Measurements from ENCODE around the gene MGAT3. TPM values are rescaled to one million over a fixed set of nuclear protein-coding genes. Genes with fewer than 3 reads are reported as not detected.

The MGAT3 gene
- total and polyA plus RNA-seq, 12 donors: 0.42 to 6.9 (median 1.7) TPM

- TF ChIP-seq CTCF (IDR thresholded peaks at IDR 0.05) (no peak), POLR2A (IDR thresholded peaks at IDR 0.05) (no peak)
- Histone ChIP-seq H3K27me3 (no peaks in the 10 kb centered on the region), H3K4me3 (no peak overlapping the region), H3K36me3 (replicated peaks in 1 of 2) (no peaks in the 10 kb centered on the region), H3K4me1 (replicated peaks in 1 of 2) (peaks cover 0 to 5% of the 10 kb centered on the region in 2 donors), H3K9me3 (replicated peaks in 1 of 3) (no peaks in the 10 kb centered on the region), H3K27ac (no peak overlapping the region)
- WGBS, 4 donors: 40 to 57% (median 45%) methylated on average over 1 of the region's 1 CpG
- intact Hi-C loops (cut with DNase I): no loop called here
- no peak for DNase-seq
Observed at GRCh38 chr22:39480557-39480956, 23.7 kb downstream of the MGAT3 start.

GRCh38 chr22:39481054-39481453 lies 24.2 kb downstream of the MGAT3 start:
- Histone ChIP-seq H3K4me3 (no peak overlapping the region), H3K9me3 (replicated peaks in 1 of 3) (no peaks in the 10 kb centered on the region), H3K27ac (no peak overlapping the region), H3K4me1 (replicated peaks in 1 of 2) (peaks cover 0 to 5% of the 10 kb centered on the region in 2 donors), H3K36me3 (replicated peaks in 1 of 2) (no peaks in the 10 kb centered on the region), H3K27me3 (no peaks in the 10 kb centered on the region)
- 89 to 94% (median 92%) methylated on average over 16 of the region's 16 CpGs for WGBS, 4 donors
- intact Hi-C loops (cut with DNase I): no loop called here
- no peak for TF ChIP-seq CTCF (IDR thresholded peaks at IDR 0.05)
- TF ChIP-seq POLR2A (IDR thresholded peaks at IDR 0.05): no peak
- no peak for DNase-seq

- H3K36me3 ChIP-seq (replicated peaks in 1 of 2): no peaks in the 10 kb centered on the region
- H3K4me1 ChIP-seq (replicated peaks in 1 of 2): peaks cover 0 to 5% of the 10 kb centered on the region in 2 donors
- DNase-seq: no peak
- no peak overlapping the region for H3K4me3 ChIP-seq
- H3K9me3 ChIP-seq (replicated peaks in 1 of 3): no peaks in the 10 kb centered on the region
- TF ChIP-seq CTCF (IDR thresholded peaks at IDR 0.05) (no peak), POLR2A (IDR thresholded peaks at IDR 0.05) (no peak)
- no peak overlapping the region for H3K27ac ChIP-seq
- H3K27me3 ChIP-seq: no peaks in the 10 kb centered on the region
- intact Hi-C loops (cut with DNase I): no loop called here
- 85 to 88% (median 87%) methylated on average over 5 of the region's 5 CpGs for WGBS, 4 donors
Observed at GRCh38 chr22:39481595-39481994, 24.8 kb downstream of the MGAT3 start.

- no peaks in the 10 kb centered on the region for H3K27me3 ChIP-seq
- H3K36me3 ChIP-seq (replicated peaks in 1 of 2): no peaks in the 10 kb centered on the region
- 38 to 75% (median 43%) methylated on average over 3 of the region's 3 CpGs for WGBS, 4 donors
- TF ChIP-seq POLR2A (IDR thresholded peaks at IDR 0.05): no peak
- TF ChIP-seq CTCF (IDR thresholded peaks at IDR 0.05): no peak
- H3K27ac ChIP-seq: peak overlapping the region in 1 of 5 donors; percentile 34
- DNase-seq: peak in 5 of 7 donors; percentile 69 to 88 (median 86)
- intact Hi-C loops (cut with DNase I): no loop called here
- H3K4me3 ChIP-seq: no peak overlapping the region
- H3K9me3 ChIP-seq (replicated peaks in 1 of 3): no peaks in the 10 kb centered on the region
- H3K4me1 ChIP-seq (replicated peaks in 1 of 2): peaks cover 0 to 5% of the 10 kb centered on the region in 2 donors
Observed at GRCh38 chr22:39482768-39483167, 26.0 kb downstream of the MGAT3 start.

All from adrenal gland (tissue), 12 donors.